H9 (cell line): ENCODE results near the gene YWHAB. TPM values are rescaled to one million over a fixed set of nuclear protein-coding genes. Genes with fewer than 3 reads are reported as not detected.

Source experiments
- DNase-seq: peaks from one replicate; pipeline ENCODE4 v3.0.0-alpha.2; 2017
- H2AFZ ChIP-seq: one replicate; pipeline ENCODE4 v1.6.1; 2013; ENCODE audit warnings: mild to moderate bottlenecking, low read length, control low read depth, moderate library complexity
- H2AK5ac ChIP-seq: 2 replicates; pipeline ENCODE4 v1.6.1; 2013; ENCODE audit warnings: low read length, control low read depth, mixed read lengths; ENCODE audit not compliant: insufficient read length
- H2BK120ac ChIP-seq: one replicate; pipeline ENCODE4 v1.6.1; 2013; ENCODE audit warnings: low read depth, mild to moderate bottlenecking, low read length, control low read depth, inconsistent platforms; ENCODE audit not compliant: poor library complexity, severe bottlenecking
- H2BK12ac ChIP-seq: 2 replicates; pipeline ENCODE4 v1.6.1; 2013; ENCODE audit warnings: low read length, control low read depth, mixed read lengths, low read depth; ENCODE audit not compliant: insufficient read length
- H2BK15ac ChIP-seq: 2 replicates; pipeline ENCODE4 v1.6.1; 2013; ENCODE audit warnings: low read depth, low read length, control low read depth
- H2BK20ac ChIP-seq: one replicate; pipeline ENCODE4 v1.6.1; 2013; ENCODE audit warnings: low read depth, mild to moderate bottlenecking, low read length, control low read depth, inconsistent platforms; ENCODE audit not compliant: poor library complexity, severe bottlenecking
- H2BK5ac ChIP-seq: 2 replicates; pipeline ENCODE4 v1.6.1; 2013; ENCODE audit warnings: low read length, control low read depth, mixed read lengths; ENCODE audit not compliant: insufficient read length
- H3K14ac ChIP-seq: 2 replicates; pipeline ENCODE4 v1.6.1; 2013; ENCODE audit warnings: low read length, control low read depth; ENCODE audit not compliant: insufficient read depth
- H3K18ac ChIP-seq: 2 replicates; pipeline ENCODE4 v1.6.1; 2013; ENCODE audit warnings: low read depth, mild to moderate bottlenecking, mixed read lengths, low read length, control low read depth; ENCODE audit not compliant: insufficient read length
- H3K23ac ChIP-seq: 2 replicates; pipeline ENCODE4 v1.6.1; 2013; ENCODE audit warnings: low read length, control low read depth, mixed read lengths, low read depth; ENCODE audit not compliant: insufficient read length
- H3K23me2 ChIP-seq: 2 replicates; pipeline ENCODE4 v1.6.1; 2013; ENCODE audit warnings: low read depth, mild to moderate bottlenecking, mixed read lengths, low read length, control low read depth; ENCODE audit not compliant: insufficient read length, poor library complexity, severe bottlenecking
- H3K27ac ChIP-seq: 2 replicates; pipeline ENCODE4 v1.5.1; 2013; ENCODE audit warnings: low read length, control low read depth, mixed read lengths, low read depth; ENCODE audit not compliant: insufficient read length
- H3K27me3 ChIP-seq: 2 replicates; pipeline ENCODE4 v1.6.1; 2013; ENCODE audit warnings: low read length, control low read depth, inconsistent platforms; ENCODE audit not compliant: insufficient read depth
- H3K4ac ChIP-seq: 2 replicates; pipeline ENCODE4 v1.6.1; 2013; ENCODE audit warnings: low read depth, mild to moderate bottlenecking, control low read depth, inconsistent platforms, low read length, moderate library complexity
- H3K4me1 ChIP-seq: 2 replicates; pipeline ENCODE4 v1.6.1; 2013; ENCODE audit warnings: low read length, control low read depth, inconsistent platforms; ENCODE audit not compliant: insufficient read depth
- H3K4me2 ChIP-seq: 2 replicates; pipeline ENCODE4 v1.6.1; 2013; ENCODE audit warnings: low read length, control low read depth, mixed read lengths; ENCODE audit not compliant: insufficient read length, insufficient read depth
- H3K56ac ChIP-seq: 2 replicates; pipeline ENCODE4 v1.6.1; 2013; ENCODE audit warnings: low read depth, mild to moderate bottlenecking, mixed read lengths, low read length, control low read depth; ENCODE audit not compliant: insufficient read length
- H3K79me1 ChIP-seq: 2 replicates; pipeline ENCODE4 v1.6.1; 2013; ENCODE audit warnings: low read depth, mild to moderate bottlenecking, moderate library complexity, low read length, control low read depth, inconsistent platforms; ENCODE audit not compliant: insufficient read depth, poor library complexity, severe bottlenecking
- H3K79me2 ChIP-seq: 2 replicates; pipeline ENCODE4 v1.6.1; 2013; ENCODE audit warnings: low read length, control low read depth, inconsistent platforms; ENCODE audit not compliant: insufficient read depth
- H3K9ac ChIP-seq: 2 replicates; pipeline ENCODE4 v1.6.1; 2013; ENCODE audit warnings: low read length, control low read depth, mixed read lengths; ENCODE audit not compliant: insufficient read length; ENCODE audit errors: extremely low read depth
- H3K9me3 ChIP-seq: one replicate; pipeline ENCODE4 v1.6.1; 2013; ENCODE audit warnings: low read depth, low read length, inconsistent platforms; ENCODE audit not compliant: control insufficient read depth
- H3T11ph ChIP-seq: one replicate; pipeline ENCODE4 v1.6.1; 2013; ENCODE audit warnings: mild to moderate bottlenecking, low read length, control low read depth, inconsistent platforms
- H4K20me1 ChIP-seq: one replicate; pipeline ENCODE4 v1.6.1; 2013; ENCODE audit not compliant: control insufficient read depth, insufficient read length, insufficient read depth
- H4K5ac ChIP-seq: 2 replicates; pipeline ENCODE4 v1.6.1; 2013; ENCODE audit warnings: low read depth, mild to moderate bottlenecking, mixed read lengths, low read length, control low read depth; ENCODE audit not compliant: insufficient read length
- H4K8ac ChIP-seq: replicated peaks from 2 replicates; pipeline ENCODE4 v1.6.1; 2013; ENCODE audit warnings: low read length, control low read depth, mixed read lengths, low read depth; ENCODE audit not compliant: insufficient read length
- H4K91ac ChIP-seq: 2 replicates; pipeline ENCODE4 v1.6.1; 2013; ENCODE audit warnings: low read depth, mild to moderate bottlenecking, moderate library complexity, mixed read lengths, low read length, control low read depth; ENCODE audit not compliant: insufficient read length
- H3K27ac Mint-ChIP-seq, 3 experiments: 2 replicates in 2 of 3; 3 replicates in 1 of 3; pipeline ENCODE4 v1.8.0; 2020 to 2021; ENCODE audit warnings: mixed read lengths in 3 of 3, mild to moderate bottlenecking in 1 of 3, moderate library complexity in 1 of 3
- H3K27me3 Mint-ChIP-seq: 2 replicates; pipeline ENCODE4 v1.8.0; 2021; ENCODE audit warnings: low read depth, mild to moderate bottlenecking, moderate library complexity, mixed read lengths
- H3K36me3 Mint-ChIP-seq, 3 experiments: 2 replicates in 2 of 3; 3 replicates in 1 of 3; pipeline ENCODE4 v1.8.0; 2020 to 2021; ENCODE audit warnings: low read depth in 3 of 3, mixed read lengths in 3 of 3; ENCODE audit not compliant: insufficient read depth in 1 of 3
- H3K4me1 Mint-ChIP-seq, 2 experiments: 2 replicates each; pipeline ENCODE4 v1.8.0; 2020; ENCODE audit warnings: mixed read lengths in 2 of 2
- H3K4me3 Mint-ChIP-seq, 2 experiments: 2 replicates in 1 of 2; 3 replicates in 1 of 2; pipeline ENCODE4 v1.8.0; 2020 to 2021; ENCODE audit warnings: mild to moderate bottlenecking in 2 of 2, mixed read lengths in 2 of 2, moderate library complexity in 1 of 2
- H3K9me3 Mint-ChIP-seq, 2 experiments: 2 replicates in 1 of 2; 3 replicates in 1 of 2; pipeline ENCODE4 v1.8.0; 2020; ENCODE audit warnings: mild to moderate bottlenecking in 2 of 2, mixed read lengths in 2 of 2, moderate library complexity in 1 of 2
- CTCF ChIP-seq: fragments of 200-600 bp; sonication (generic); conservative IDR thresholded peaks from 3 replicates; pipeline ENCODE4 v1.8.0; 2021; ENCODE audit warnings: antibody characterized with exemption, mild to moderate bottlenecking
- WGBS: extraction: QIAGEN DNeasy Blood & Tissue Kit; methylation state at CpG from one replicate; pipeline ENCODE4 v1.1.7; 2013; ENCODE audit warnings: missing lambda C conversion rate, low lambda C conversion rate, mixed read lengths; ENCODE audit not compliant: insufficient read length; ENCODE audit errors: extremely low coverage; 5-methylcytosine and 5-hydroxymethylcytosine counted together
- total RNA-seq: library from RNA; stranded (reverse); gene quantifications from 2 replicates; pipeline ENCODE4 v1.2.1, GENCODE V29; 2021

The YWHAB gene
- total RNA-seq, 1 experiment from 2014 or later = 203 TPM

- no peak overlapping the region for H2AFZ ChIP-seq
- no peak for TF ChIP-seq CTCF
- no peak overlapping the region for H3K23ac ChIP-seq
- H3K27me3 ChIP-seq = no peaks in the 10 kb centered on the region
- H3K14ac ChIP-seq = no peak overlapping the region
- H2BK15ac ChIP-seq = no peak overlapping the region
- Mint-ChIP-seq H3K4me3 (no peak overlapping the region), H3K9me3 (no peaks in the 10 kb centered on the region), H3K27me3 (no peaks in the 10 kb centered on the region), H3K36me3 (peaks cover 18 to 90% (median 54%) of the 10 kb centered on the region in 3 experiments; a peak in 6 of 7 replicates), H3K27ac (no peak overlapping the region), H3K4me1 (no peaks in the 10 kb centered on the region)
- H3K18ac ChIP-seq = no peak overlapping the region
- no peak overlapping the region for H2BK20ac ChIP-seq
- H3K56ac ChIP-seq = no peak overlapping the region
- H2AK5ac ChIP-seq = no peak overlapping the region
- H3K9me3 ChIP-seq = no peaks in the 10 kb centered on the region
- H4K5ac ChIP-seq = no peak overlapping the region
- H3K27ac ChIP-seq = no peak overlapping the region
- H2BK5ac ChIP-seq = no peak overlapping the region
- H3K4me2 ChIP-seq = no peak overlapping the region
- WGBS = no CpG with 5 or more reads among the region's 2 CpGs
- H4K91ac ChIP-seq = no peak overlapping the region
- no peak overlapping the region for H4K8ac ChIP-seq
- H2BK120ac ChIP-seq = no peak overlapping the region
- H3K9ac ChIP-seq = no peak overlapping the region
- no peak overlapping the region for H2BK12ac ChIP-seq
- no peak overlapping the region for H3T11ph ChIP-seq
- no peaks in the 10 kb centered on the region for H3K79me2 ChIP-seq
- H4K20me1 ChIP-seq = no peaks in the 10 kb centered on the region
- no peaks in the 10 kb centered on the region for H3K79me1 ChIP-seq
- no peak for DNase-seq
- H3K23me2 ChIP-seq = no peaks in the 10 kb centered on the region
- no peak overlapping the region for H3K4ac ChIP-seq
- no peaks in the 10 kb centered on the region for H3K4me1 ChIP-seq
Observed at GRCh38 chr20:44946271-44946852, 60.9 kb downstream of the YWHAB start.
